Smooth muscle cell (in vitro differentiated cells): ENCODE results near the gene LRP8. TPM values are rescaled to one million over a fixed set of nuclear protein-coding genes. Genes with fewer than 3 reads are reported as not detected.

Experiments used
- DNase-seq: peaks from one replicate; lab custom pipeline; 2025; ENCODE audit not compliant: unreplicated experiment; lab: John Stamatoyannopoulos, UW
- H2AFZ ChIP-seq: fragments of 200-600 bp; sonication (generic); 2 replicates; pipeline ENCODE4 v1.6.0; 2016; ENCODE audit warnings: antibody characterized with exemption, low read depth, mild to moderate bottlenecking
- H3F3A ChIP-seq: fragments of 200-600 bp; sonication (generic); 2 replicates; pipeline ENCODE4 v1.6.0; 2017; ENCODE audit warnings: antibody characterized with exemption, low read depth
- H3K27ac ChIP-seq: fragments of 200-600 bp; sonication (generic); 2 replicates; pipeline ENCODE4 v1.5.1; 2016; ENCODE audit warnings: low read depth, mild to moderate bottlenecking
- H3K27me3 ChIP-seq: fragments of 200-600 bp; sonication (generic); 2 replicates; pipeline ENCODE4 v1.6.1; 2016; ENCODE audit warnings: low read depth, mild to moderate bottlenecking
- H3K36me3 ChIP-seq: fragments of 200-600 bp; sonication (generic); 2 replicates; pipeline ENCODE4 v1.5.1; 2016; ENCODE audit warnings: low read depth
- H3K4me1 ChIP-seq: fragments of 200-600 bp; sonication (generic); 2 replicates; pipeline ENCODE4 v1.5.1; 2016; ENCODE audit warnings: low read depth
- H3K4me2 ChIP-seq: fragments of 200-600 bp; sonication (generic); 2 replicates; pipeline ENCODE4 v1.6.0; 2016; ENCODE audit warnings: mild to moderate bottlenecking
- H3K4me3 ChIP-seq: fragments of 200-600 bp; sonication (generic); 2 replicates; pipeline ENCODE4 v1.5.1; 2016; ENCODE audit warnings: mild to moderate bottlenecking
- H3K79me2 ChIP-seq: fragments of 200-600 bp; sonication (generic); 2 replicates; pipeline ENCODE4 v1.6.0; 2016; ENCODE audit warnings: low read depth, mild to moderate bottlenecking
- H3K9ac ChIP-seq: fragments of 200-600 bp; sonication (generic); 2 replicates; pipeline ENCODE4 v1.6.0; 2016; ENCODE audit warnings: low read depth
- H3K9me3 ChIP-seq: fragments of 200-600 bp; sonication (generic); replicated peaks from 2 replicates; pipeline ENCODE4 v1.5.1; 2016; ENCODE audit warnings: low read depth
- H4K20me1 ChIP-seq: fragments of 200-600 bp; sonication (generic); 2 replicates; pipeline ENCODE4 v1.6.0; 2016; ENCODE audit warnings: low read depth
- CTCF ChIP-seq: fragments of 200-600 bp; sonication (generic); IDR thresholded peaks from 2 replicates; pipeline ENCODE4 v1.5.1; 2017; ENCODE audit warnings: borderline replicate concordance, mild to moderate bottlenecking, antibody characterized with exemption; ENCODE audit not compliant: insufficient read depth, poor library complexity, severe bottlenecking
- WGBS: methylation state at CpG from one replicate; pipeline ENCODE4 v1.1.7; 2016; ENCODE audit warnings: low lambda C conversion rate; 5-methylcytosine and 5-hydroxymethylcytosine counted together
- polyA plus RNA-seq: library from polyadenylated mRNA; unstranded; fragments of >200 nt; fragmentation: Nextera tagmentation; extraction: Ambion mirVana; gene quantifications from 2 replicates; pipeline ENCODE4 v1.2.1, GENCODE V29; 2016
- total RNA-seq: library from RNA; depleted of rRNA; stranded (reverse); fragments of >200 nt; gene quantifications from 2 replicates; pipeline ENCODE4 v1.2.3, GENCODE V29; 2014

The LRP8 gene
- total and polyA plus RNA-seq, 2 experiments from 2014 or later, result 5.6 to 8.1 TPM

DNA sequence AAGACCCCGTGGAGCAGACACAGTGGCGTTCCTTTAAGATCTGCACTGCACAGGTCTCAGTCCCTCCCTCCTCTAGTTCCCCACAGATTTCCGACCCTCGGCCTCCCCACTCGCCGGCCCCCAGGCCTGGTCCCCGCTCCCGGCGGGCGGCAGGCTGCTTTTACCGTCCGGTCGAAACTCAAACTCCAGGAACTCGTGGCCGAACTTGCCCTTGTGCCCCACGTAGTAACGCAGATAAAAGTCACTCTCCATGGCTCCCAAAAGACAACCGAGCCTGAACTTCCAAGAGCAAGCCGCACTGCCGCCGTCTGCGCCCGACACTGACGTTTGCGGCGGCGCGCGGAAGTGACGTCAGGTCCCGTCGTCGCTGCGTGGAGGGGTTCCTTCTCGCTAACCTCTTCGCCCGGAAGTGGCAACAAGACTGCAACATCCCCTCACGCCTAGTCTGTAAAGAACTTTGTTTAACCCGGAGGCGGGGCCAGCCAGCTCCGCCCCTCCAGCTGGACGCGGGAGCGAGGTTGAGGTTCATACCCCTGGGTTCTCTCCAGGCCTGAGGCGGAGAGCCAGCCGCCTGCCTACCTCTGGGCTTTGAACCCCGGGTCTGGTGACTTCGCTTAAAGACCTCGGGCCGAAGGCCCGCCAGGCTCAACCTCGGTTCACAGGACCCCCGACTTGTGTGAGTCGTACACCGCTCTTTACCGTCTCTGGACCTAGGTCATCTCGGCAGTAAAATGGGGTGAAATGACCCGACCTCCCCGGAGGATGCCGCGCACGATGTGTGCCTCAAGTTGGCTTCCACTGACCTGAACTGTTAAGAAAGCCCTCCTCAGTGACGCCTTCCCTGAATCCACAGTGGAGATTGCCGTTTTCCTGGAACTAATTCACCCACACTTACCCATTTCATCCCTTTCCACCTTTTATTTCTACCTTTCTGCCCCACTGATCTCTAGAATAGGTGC lies 89.4 kb downstream of the LRP8 start, which contains the start of gene MAGOH:
TSS of gene MAGOH (minus strand) at position 322 of the 959 bp plus-strand sequence. CDS start at position 252, 70 bp downstream.
- Histone ChIP-seq H3K36me3 (peaks cover 3% of the 10 kb centered on the region), H3K9ac (peak within 1 kb of the TSS; percentile 97), H3K4me3 (peak within 1 kb of the TSS; percentile 91), H4K20me1 (no peaks in the 10 kb centered on the region), H3K79me2 (peaks cover 31% of the 10 kb centered on the region), H3K4me1 (peaks cover 7% of the 10 kb centered on the region), H3F3A (no peaks in the 10 kb centered on the region), H3K27me3 (no peaks in the 10 kb centered on the region), H3K4me2 (peak within 1 kb of the TSS; percentile 97), H2AFZ (peak within 1 kb of the TSS; percentile 93), H3K27ac (peak within 1 kb of the TSS; percentile 81), H3K9me3 (no peaks in the 10 kb centered on the region)
- peak; percentile 78 for DNase-seq
- WGBS, result 4% methylated on average over 64 of the region's 64 CpGs
- TF ChIP-seq CTCF, result no peak

- H2AFZ ChIP-seq, result peak overlapping the region; percentile 70
- WGBS, result 58% methylated on average over 8 of the region's 8 CpGs
Measured at GRCh38 chr1:53237638-53238037, 90.2 kb downstream of the LRP8 start.

GRCh38 chr1:53220962-53221286 lies 106.9 kb downstream of the LRP8 start:
- Histone ChIP-seq H3K9ac (peak overlapping the region; percentile 83), H3K4me1 (peaks cover 11% of the 10 kb centered on the region), H4K20me1 (no peaks in the 10 kb centered on the region), H3F3A (peaks cover 3% of the 10 kb centered on the region), H3K79me2 (peaks cover 4% of the 10 kb centered on the region), H3K9me3 (no peaks in the 10 kb centered on the region), H3K36me3 (no peaks in the 10 kb centered on the region), H2AFZ (peak overlapping the region; percentile 69), H3K4me2 (peak overlapping the region; percentile 84), H3K27me3 (no peaks in the 10 kb centered on the region), H3K4me3 (peak overlapping the region; percentile 72), H3K27ac (peak overlapping the region; percentile 87)
- TF ChIP-seq CTCF, result no peak
- DNase-seq, result no peak
- WGBS, result 62% methylated on average over 3 of the region's 3 CpGs

More at GRCh38 chr1:53237638-53238037, 90.2 kb downstream of the LRP8 start:
- peaks cover 31% of the 10 kb centered on the region for H3K79me2 ChIP-seq
- no peaks in the 10 kb centered on the region for H3K27me3 ChIP-seq
- peak overlapping the region; percentile 91 for H3K4me3 ChIP-seq
- no peaks in the 10 kb centered on the region for H4K20me1 ChIP-seq
- H3F3A ChIP-seq, result no peaks in the 10 kb centered on the region
- H3K9ac ChIP-seq, result peak overlapping the region; percentile 97
- H3K4me1 ChIP-seq, result peaks cover 7% of the 10 kb centered on the region
- DNase-seq, result no peak
- TF ChIP-seq CTCF, result no peak
- peaks cover 3% of the 10 kb centered on the region for H3K36me3 ChIP-seq
- no peaks in the 10 kb centered on the region for H3K9me3 ChIP-seq
- H3K27ac ChIP-seq, result peak overlapping the region; percentile 81
- peak overlapping the region; percentile 97 for H3K4me2 ChIP-seq
